Esophagus muscularis mucosa (tissue), 4 donors: Measurements from ENCODE around the gene SPATA46. TPM values are rescaled to one million over a fixed set of nuclear protein-coding genes. Genes with fewer than 3 reads are reported as not detected.

ENCODE experiments used
- DNase-seq: peaks from one replicate; pipeline ENCODE4 v3.0.0-alpha.2; 2017; ENCODE audit errors: extremely low spot score
- H3K27ac ChIP-seq, 4 donors: fragments of 200-600 bp; sonication (generic); replicated peaks in 1 of 4; 1 replicate in 3 of 4; 2 replicates in 1 of 4; pipeline ENCODE4 v1.5.1; 2016 to 2019; ENCODE audit warnings: mild to moderate bottlenecking in 1 of 4
- H3K27me3 ChIP-seq, 4 donors: fragments of 200-600 bp; sonication (generic); one replicate each; pipeline versions ENCODE4 v1.5.1 to v1.6.0; 2016 to 2019
- H3K36me3 ChIP-seq, 4 donors: fragments of 200-600 bp; sonication (generic); one replicate each; pipeline ENCODE4 v1.5.1; 2016 to 2019
- H3K4me1 ChIP-seq, 4 donors: fragments of 200-600 bp; sonication (generic); one replicate each; pipeline ENCODE4 v1.5.1; 2016 to 2019
- H3K4me3 ChIP-seq, 4 donors: fragments of 200-600 bp; sonication (generic); 1 replicate in 2 of 4; 2 replicates in 2 of 4; pipeline ENCODE4 v1.5.1; 2016 to 2019; ENCODE audit warnings: mild to moderate bottlenecking in 4 of 4, moderate library complexity in 1 of 4
- H3K9me3 ChIP-seq, 4 donors: fragments of 200-600 bp; sonication (generic); 1 replicate in 3 of 4; 2 replicates in 1 of 4; pipeline ENCODE4 v1.5.1; 2016 to 2019
- EP300 ChIP-seq: sonication (generic); formaldehyde crosslinking; IDR thresholded peaks from one replicate; pipeline ENCODE4 v1.6.1; 2017; ENCODE audit warnings: antibody characterized with exemption
- POLR2A ChIP-seq: fragments of 450-650 bp; IDR thresholded peaks from one replicate; pipeline ENCODE4 v1.6.1; 2017; ENCODE audit warnings: antibody characterized with exemption, moderate library complexity, mild to moderate bottlenecking, low read depth
- POLR2AphosphoS5 ChIP-seq, 2 donors: sonication (generic); formaldehyde crosslinking; IDR thresholded peaks; one replicate each; pipeline ENCODE4 v1.6.1; 2017; ENCODE audit warnings: antibody characterized with exemption in 2 of 2
- WGBS: methylation state at CpG from one replicate; pipeline ENCODE4 v1.1.5; 2018; 5-methylcytosine and 5-hydroxymethylcytosine counted together
- intact Hi-C: fragments of 100-400 bp; cut with DNase I; formaldehyde crosslinking; loops from one replicate; pipeline ENCODE4 v1.15.1; 2023
- total RNA-seq, 4 donors: library from RNA; depleted of rRNA; stranded (reverse); fragments of >200 nt; gene quantifications; one replicate each; pipeline versions ENCODE4 v1.1.0 to v1.2.1, GENCODE V29; 2016
- TF ChIP-seq, protein P1 (sequence below), 3 experiments: fragments of 200-600 bp in 2 of 3; fragments of 450-650 bp in 1 of 3; sonication (generic) in 2 of 3; IDR thresholded peaks; one replicate each; pipeline ENCODE4 v1.5.1; 2017 to 2019; ENCODE audit warnings: antibody characterized with exemption in 3 of 3, mild to moderate bottlenecking in 2 of 3, moderate library complexity in 1 of 3

The SPATA46 gene
- total RNA-seq, 4 donors from 2014 or later: not detected

DNA sequence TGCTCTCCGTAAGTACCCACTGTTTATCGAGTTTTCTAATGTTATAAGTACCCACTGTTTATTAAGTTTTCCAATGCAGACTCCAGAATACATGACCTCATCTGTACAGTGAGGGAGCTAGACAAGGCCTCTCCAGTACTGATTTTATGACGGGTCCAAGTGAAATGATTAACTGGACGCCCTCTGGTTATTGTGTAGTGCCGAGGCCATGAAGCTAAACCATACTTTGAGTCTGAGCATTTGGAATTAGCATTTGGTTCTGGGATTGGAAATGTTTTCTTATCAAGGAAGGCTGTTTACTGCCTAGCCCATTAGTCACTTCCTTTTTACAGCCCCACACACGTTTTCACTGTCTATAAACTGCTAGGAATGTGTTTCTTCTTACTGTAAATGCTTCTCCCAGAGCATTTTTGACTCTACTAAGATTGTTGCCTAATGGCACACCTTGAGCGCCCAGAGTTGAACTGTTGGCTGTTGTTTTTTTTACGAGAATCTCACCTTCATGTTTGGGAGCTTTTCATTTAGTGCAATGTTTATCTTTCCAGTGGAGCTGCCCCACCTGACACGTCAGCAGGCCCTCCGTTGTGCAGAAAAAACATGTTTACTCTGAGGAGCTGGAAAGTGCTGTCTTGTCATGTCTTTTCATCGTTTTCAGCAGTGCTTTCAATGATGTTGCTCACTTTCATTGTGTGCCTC lies 26.9 kb downstream of the SPATA46 start:
- no peak for DNase-seq
- 72% methylated on average over 11 of the region's 11 CpGs for WGBS
- H3K36me3 ChIP-seq: no peaks in the 10 kb centered on the region
- H3K9me3 ChIP-seq: no peaks in the 10 kb centered on the region
- H3K27me3 ChIP-seq: no peaks in the 10 kb centered on the region
- no peak overlapping the region for H3K4me3 ChIP-seq
- intact Hi-C loops: no loop called here
- H3K27ac ChIP-seq: no peak overlapping the region
- H3K4me1 ChIP-seq: peaks cover 0 to 5% (median 0%) of the 10 kb centered on the region in 4 donors
- TF ChIP-seq, protein P1, sequence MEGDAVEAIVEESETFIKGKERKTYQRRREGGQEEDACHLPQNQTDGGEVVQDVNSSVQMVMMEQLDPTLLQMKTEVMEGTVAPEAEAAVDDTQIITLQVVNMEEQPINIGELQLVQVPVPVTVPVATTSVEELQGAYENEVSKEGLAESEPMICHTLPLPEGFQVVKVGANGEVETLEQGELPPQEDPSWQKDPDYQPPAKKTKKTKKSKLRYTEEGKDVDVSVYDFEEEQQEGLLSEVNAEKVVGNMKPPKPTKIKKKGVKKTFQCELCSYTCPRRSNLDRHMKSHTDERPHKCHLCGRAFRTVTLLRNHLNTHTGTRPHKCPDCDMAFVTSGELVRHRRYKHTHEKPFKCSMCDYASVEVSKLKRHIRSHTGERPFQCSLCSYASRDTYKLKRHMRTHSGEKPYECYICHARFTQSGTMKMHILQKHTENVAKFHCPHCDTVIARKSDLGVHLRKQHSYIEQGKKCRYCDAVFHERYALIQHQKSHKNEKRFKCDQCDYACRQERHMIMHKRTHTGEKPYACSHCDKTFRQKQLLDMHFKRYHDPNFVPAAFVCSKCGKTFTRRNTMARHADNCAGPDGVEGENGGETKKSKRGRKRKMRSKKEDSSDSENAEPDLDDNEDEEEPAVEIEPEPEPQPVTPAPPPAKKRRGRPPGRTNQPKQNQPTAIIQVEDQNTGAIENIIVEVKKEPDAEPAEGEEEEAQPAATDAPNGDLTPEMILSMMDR (IDR thresholded peaks at IDR 0.05): no peak
- TF ChIP-seq POLR2AphosphoS5 (IDR thresholded peaks at IDR 0.05) (no peak), EP300 (no peak), POLR2A (no peak)

GRCh38 chr1:162347281-162347680 lies 29.4 kb downstream of the SPATA46 start:
- Histone ChIP-seq H3K27ac (no peak overlapping the region), H3K4me3 (no peak overlapping the region), H3K36me3 (no peaks in the 10 kb centered on the region), H3K4me1 (peaks cover 0 to 5% (median 0%) of the 10 kb centered on the region in 4 donors), H3K27me3 (no peaks in the 10 kb centered on the region), H3K9me3 (no peaks in the 10 kb centered on the region)
- WGBS: 65% methylated on average over 3 of the region's 3 CpGs
- intact Hi-C loops: no loop called here
- TF ChIP-seq POLR2A (no peak), POLR2AphosphoS5 (IDR thresholded peaks at IDR 0.05) (no peak), EP300 (no peak)
- TF ChIP-seq, protein P1 (IDR thresholded peaks at IDR 0.05): no peak
- DNase-seq: no peak

- WGBS: 92% methylated on average over 5 of the region's 5 CpGs
- Histone ChIP-seq H3K36me3 (no peaks in the 10 kb centered on the region), H3K4me1 (no peaks in the 10 kb centered on the region), H3K9me3 (no peaks in the 10 kb centered on the region), H3K4me3 (no peak overlapping the region), H3K27ac (no peak overlapping the region), H3K27me3 (no peaks in the 10 kb centered on the region)
- TF ChIP-seq, protein P1 (IDR thresholded peaks at IDR 0.05): no peak
- TF ChIP-seq POLR2AphosphoS5 (IDR thresholded peaks at IDR 0.05) (no peak), EP300 (no peak), POLR2A (no peak)
- intact Hi-C loops: no loop called here
- DNase-seq: no peak
These were observed 33.2 kb downstream of the SPATA46 start for GRCh38 chr1:162343470-162343869.

DNA sequence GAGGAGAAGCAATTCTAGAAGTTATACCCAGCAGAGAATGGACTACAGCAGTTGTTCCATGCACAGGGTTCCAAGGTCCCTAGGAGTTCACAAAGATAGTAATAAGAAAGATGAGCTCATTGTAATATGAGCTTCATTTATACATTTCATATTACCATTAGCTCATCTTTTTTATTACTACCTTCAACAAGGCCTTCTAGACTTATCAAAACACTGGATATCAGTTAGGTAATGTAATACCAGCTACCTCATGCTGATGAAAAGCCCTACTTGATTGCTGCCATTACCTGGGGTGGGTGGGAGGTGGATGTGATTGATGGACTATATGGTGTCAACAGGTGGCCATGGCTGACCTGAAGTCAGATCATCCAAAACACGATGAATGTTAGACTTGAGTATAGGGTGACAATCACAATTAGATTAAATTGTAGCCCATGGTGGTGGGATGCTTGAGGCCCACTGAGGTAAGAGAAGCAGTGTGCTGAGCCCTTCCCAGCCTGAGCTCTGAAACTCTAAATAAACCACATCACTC lies 34.1 kb downstream of the SPATA46 start:
- Histone ChIP-seq H3K4me3 (no peak overlapping the region), H3K36me3 (no peaks in the 10 kb centered on the region), H3K9me3 (no peaks in the 10 kb centered on the region), H3K27ac (no peak overlapping the region), H3K27me3 (no peaks in the 10 kb centered on the region), H3K4me1 (no peaks in the 10 kb centered on the region)
- WGBS: 87% methylated on average over 1 of the region's 1 CpG
- no peak for DNase-seq
- intact Hi-C loops: no loop called here
- TF ChIP-seq, protein P1 (IDR thresholded peaks at IDR 0.05): no peak
- TF ChIP-seq POLR2A: no peak
- TF ChIP-seq POLR2AphosphoS5 (IDR thresholded peaks at IDR 0.05): no peak
- TF ChIP-seq EP300: no peak
